ENCODE results near the gene PTGES3.

Gene PTGES3

DNA sequence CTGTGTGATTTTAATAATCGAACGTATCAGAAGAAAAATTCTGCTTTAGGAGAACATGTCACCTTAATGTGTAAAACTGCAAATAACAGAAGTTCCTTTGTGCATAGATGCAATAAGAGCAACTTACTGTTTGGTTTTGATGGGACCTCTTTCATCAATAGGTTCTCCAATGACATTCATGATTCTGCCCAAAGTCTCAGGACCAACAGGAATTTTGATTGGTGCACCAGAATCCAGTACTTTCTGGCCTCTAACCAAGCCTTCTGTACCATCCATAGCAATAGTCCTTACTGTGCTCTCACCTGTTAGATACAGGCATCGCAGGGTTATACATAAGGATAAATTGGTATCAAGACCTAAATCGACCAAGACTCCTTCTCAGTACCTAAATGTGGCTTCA is 43.4 kb downstream of the PTGES3 start:
- peak overlapping the region; percentile 97 for H3K27ac ChIP-seq
- TF ChIP-seq, protein P1, sequence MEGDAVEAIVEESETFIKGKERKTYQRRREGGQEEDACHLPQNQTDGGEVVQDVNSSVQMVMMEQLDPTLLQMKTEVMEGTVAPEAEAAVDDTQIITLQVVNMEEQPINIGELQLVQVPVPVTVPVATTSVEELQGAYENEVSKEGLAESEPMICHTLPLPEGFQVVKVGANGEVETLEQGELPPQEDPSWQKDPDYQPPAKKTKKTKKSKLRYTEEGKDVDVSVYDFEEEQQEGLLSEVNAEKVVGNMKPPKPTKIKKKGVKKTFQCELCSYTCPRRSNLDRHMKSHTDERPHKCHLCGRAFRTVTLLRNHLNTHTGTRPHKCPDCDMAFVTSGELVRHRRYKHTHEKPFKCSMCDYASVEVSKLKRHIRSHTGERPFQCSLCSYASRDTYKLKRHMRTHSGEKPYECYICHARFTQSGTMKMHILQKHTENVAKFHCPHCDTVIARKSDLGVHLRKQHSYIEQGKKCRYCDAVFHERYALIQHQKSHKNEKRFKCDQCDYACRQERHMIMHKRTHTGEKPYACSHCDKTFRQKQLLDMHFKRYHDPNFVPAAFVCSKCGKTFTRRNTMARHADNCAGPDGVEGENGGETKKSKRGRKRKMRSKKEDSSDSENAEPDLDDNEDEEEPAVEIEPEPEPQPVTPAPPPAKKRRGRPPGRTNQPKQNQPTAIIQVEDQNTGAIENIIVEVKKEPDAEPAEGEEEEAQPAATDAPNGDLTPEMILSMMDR (conservative IDR thresholded peaks at IDR 0.05), result no peak

DNA sequence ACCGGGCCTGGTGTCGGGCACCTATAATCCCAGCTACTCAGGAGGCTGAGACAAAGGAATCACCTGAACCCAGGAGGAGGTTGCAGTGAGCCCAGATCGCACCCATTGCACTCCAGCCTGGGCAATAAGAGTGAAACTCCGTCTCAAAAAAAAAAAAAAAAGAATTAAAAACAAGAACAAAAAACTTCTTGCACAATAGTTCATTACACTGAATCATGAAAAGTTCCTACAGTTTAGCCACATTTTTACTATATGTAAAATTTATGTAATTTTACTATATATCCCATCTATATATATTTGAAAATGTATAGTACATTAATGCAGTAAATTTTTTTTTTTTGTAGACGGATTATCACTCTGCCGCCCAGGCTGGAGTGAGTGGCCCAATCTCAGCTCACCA is 46.9 kb downstream of the PTGES3 start:
- H3K27ac ChIP-seq, result peak overlapping the region; percentile 97; the same call in 1 of the 2 replicates
- TF ChIP-seq, protein P1 (conservative IDR thresholded peaks at IDR 0.05), result no peak

DNA sequence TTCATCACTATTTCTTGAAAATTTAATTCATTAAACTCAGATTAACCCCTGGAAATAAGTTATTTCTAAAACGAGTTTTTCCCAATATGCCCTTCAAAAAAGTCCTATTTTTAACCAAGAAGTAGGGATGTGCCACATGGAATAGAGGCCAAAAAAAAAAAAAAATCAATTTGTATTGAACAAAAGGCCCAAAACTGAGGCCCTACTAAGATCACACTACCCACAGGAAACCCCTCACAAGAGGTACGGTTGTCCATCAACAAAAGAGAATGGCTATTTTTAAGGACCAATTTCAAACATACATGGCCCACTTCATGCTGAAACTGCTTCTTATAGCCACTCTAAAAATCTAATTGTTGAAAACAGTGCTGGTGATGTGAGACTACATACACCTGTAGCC is 50.5 kb downstream of the PTGES3 start:
- peak overlapping the region; percentile 97 for H3K27ac ChIP-seq
- TF ChIP-seq, protein P1 (conservative IDR thresholded peaks at IDR 0.05), result no peak

DNA sequence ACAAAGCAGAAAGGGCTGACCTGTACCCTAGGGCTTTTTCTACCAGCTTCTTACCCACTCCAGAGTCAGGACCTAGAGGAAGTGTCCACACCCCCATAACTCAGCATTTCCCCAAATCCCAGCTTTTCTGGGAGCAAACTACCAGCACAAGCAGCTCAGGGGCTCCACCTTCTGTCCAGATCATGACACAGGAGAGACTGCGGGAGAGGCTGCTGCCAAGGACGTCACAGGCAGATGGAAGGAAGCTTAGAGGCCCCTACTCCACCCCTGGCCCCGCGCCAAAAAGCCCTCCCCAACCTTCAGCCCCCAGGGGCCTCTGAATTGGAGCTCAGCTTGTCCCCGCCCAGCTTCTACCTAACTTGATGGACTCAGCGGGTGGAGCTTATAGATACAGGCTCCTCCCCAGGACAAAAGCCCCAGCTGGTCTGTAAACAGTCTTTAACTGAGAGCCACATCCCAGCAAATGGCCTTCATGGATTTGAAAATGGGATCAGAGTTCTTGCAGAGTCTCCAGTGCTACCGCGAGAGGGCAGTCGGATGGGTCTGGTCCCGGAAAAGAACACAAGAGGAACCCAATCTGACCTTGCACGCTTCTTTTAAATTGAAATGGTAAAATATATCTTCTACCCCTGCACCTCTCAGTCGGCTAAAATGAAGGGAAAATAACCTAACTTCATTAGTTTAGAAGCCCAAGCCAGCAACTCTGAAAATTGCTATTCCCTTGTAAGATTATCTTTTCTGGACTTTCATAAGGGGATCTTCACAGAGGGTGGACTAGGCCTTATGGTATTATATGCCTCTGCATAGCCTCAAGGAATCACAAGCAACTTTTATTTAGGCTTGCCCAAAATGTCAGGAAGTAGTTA is 51.2 kb downstream of the PTGES3 start:
- TF ChIP-seq, protein P1 (conservative IDR thresholded peaks at IDR 0.05), result peak; percentile 86
- peak overlapping the region; percentile 97 for H3K27ac ChIP-seq

DNA sequence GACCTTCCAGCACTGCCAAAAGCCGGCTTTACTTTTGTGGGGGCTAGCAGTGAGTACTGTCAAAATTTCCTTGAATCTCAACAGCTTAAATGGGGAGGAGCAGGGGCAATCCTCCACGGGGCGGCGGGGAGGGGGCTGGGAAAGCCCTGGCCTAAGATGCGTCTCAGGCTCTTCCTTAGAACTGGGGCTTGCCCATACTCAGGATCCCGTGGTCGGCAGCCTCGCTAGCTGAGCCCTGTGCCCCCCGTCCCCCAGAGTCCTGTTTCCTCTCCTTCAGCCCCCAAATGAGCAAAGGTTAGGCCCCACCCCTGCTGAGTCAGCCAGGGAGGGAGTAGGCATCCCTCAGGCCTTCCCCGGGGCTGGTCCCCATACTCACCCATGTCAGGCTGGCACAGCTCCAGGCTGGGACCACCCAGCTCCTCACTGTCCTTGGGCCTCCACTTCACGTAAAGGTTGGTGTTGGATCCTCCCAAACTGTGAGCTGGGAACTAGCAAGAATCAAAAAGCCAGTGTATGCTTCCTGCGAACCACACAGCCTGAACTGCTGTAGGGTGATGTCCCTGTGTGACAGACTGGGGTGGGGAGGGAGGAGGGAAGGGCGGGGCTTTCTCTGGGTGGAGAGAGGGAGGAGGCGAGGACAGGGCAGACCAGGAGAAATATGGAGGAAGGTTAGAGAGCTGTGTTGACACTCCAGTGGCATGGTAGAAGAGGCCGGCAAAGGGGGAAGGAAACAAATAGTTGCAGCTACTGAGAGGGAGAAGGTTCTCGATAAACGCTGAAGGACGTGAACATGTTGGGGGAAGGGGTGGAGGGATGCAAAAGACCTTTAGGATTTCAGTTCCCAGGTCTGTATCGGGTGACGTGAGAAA is 52.0 kb downstream of the PTGES3 start:
- TF ChIP-seq, protein P1 (conservative IDR thresholded peaks at IDR 0.05), result no peak
- peak overlapping the region; percentile 97 for H3K27ac ChIP-seq

DNA sequence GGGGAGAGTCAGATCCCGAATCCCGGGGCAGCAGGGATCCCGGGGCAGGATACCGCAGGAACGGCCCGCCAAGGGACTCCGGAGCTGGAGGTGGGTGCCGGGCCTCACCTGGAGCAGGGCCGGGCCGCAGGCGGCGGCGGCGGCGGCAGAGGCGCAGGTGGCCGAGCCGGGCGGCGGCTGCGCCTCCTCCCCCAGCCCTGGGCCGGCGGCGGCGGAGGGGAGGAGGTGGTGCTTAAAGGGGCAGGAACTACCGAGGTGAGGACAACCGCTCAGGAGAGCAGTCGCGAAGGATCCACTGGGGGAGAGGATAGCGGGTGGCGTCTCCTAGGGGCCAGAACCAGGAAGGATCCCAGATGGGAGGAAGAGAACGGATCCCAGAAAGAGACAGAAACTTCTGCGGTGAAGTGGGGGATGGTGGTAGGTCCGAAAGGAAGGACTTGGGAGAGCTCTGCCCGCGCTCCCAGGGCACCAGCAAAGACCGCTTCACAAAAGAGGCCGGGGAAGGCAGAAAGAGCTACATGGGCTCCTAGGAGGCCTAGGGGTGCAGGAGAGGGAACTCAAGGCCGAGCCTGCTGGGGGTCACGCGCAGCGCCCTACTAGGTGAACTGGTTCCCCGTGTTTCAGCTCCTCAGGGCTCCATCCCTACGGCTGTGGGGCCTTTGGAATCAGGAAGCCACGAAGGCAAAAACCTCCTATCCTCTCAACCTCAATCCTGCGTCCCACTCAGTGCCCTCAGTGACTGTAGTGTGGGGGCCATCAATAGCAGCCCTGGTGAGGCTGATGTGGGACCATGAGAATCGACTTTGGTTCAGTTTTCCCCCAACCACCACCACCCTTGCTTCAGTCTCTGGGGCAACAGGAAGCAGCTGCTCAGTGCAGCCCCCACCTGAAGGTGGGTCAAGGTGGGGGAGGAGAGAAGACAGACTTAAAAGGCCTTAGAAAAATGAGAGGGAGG is 53.0 kb downstream of the PTGES3 start:
- TF ChIP-seq, protein P1 (conservative IDR thresholded peaks at IDR 0.05), result peak; percentile 81

More for the DNA sequence above, 53.0 kb downstream of the PTGES3 start:
- H3K27ac ChIP-seq, result peak overlapping the region; percentile 97

Measured in VCaP (cell line).